GM18511 (cell line): ENCODE data around the gene KDELR1.
A peak's percentile ranks its signal among the peaks of the same experiment; 100 is the strongest.

Experiments
- ATAC-seq: cut with Tn5 transposase; IDR thresholded peaks from one replicate; pipeline ENCODE4 v1.9.1; 2021; ENCODE audit warnings: mild to moderate bottlenecking, moderate library complexity; ENCODE audit not compliant: unreplicated experiment

The KDELR1 gene

DNA sequence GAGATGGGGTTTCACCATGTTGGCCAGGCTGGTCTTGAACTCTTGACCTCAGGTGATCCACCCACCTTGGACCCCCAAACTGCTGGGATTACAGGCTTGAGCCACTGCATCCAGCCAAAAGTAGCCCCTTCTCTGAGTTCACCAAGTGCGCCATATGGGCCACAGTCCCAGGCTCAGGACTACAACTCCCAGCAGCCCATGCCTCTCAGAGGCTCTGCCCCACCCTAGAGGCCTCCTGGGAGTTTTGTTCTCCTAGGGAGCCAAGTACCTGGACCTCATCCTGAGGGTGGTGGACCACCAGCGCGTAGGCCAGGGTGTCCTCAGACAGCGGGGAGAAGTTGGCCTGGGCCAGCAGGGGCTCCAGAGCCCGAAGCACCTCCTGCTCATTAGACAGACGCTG, 46.5 kb downstream of the KDELR1 start:
- no peak for ATAC-seq

DNA sequence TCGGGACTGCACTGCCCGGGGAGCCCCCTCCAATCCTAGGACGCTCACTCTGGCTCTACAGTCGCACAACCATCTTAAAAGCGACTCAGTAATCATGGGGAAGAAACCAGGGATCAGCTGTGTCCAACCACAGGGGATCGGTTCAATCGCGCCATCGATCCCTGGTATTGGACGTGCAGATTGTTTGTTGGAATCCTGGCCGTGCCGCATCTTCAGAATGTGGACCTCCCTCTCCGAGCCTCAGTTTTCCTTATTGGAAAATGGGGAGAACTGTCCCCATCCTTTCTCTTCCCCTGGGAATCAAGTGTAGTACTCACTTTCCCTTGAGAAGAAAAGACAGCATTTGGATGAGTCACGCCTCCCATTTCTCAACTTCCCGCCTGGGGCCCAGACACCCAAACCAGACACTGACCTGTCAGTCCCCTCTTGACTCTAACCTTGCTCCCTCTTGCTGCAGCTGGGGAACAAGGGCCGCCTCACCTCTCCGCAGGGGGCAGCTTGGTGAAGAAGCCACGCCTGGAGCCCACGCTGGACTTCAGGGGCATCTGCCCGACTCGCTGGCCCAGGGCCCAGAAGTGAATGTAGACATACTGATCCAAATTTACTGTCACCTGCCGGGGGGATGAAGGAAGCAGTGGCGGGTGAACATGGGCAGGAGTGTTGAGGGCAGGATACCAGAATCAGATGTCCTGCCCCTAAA, 48.4 kb downstream of the KDELR1 start:
- no peak for ATAC-seq

DNA sequence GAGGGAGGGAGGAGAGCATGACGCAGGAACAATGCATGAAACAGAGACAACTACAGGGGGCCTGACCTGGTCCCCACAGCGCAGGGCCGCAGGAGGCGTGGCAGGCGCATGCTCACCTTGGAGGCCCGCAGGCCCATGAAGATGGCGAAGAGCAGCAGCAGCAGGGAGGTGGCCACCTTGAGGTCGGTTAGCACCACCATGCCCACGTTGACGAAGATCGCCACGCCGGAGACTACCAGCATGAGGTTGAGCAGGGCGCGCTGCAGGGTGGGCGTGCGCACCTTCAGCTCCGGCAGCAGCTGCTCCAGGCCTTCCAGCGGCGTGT, 49.0 kb downstream of the KDELR1 start:
- ATAC-seq: no peak

DNA sequence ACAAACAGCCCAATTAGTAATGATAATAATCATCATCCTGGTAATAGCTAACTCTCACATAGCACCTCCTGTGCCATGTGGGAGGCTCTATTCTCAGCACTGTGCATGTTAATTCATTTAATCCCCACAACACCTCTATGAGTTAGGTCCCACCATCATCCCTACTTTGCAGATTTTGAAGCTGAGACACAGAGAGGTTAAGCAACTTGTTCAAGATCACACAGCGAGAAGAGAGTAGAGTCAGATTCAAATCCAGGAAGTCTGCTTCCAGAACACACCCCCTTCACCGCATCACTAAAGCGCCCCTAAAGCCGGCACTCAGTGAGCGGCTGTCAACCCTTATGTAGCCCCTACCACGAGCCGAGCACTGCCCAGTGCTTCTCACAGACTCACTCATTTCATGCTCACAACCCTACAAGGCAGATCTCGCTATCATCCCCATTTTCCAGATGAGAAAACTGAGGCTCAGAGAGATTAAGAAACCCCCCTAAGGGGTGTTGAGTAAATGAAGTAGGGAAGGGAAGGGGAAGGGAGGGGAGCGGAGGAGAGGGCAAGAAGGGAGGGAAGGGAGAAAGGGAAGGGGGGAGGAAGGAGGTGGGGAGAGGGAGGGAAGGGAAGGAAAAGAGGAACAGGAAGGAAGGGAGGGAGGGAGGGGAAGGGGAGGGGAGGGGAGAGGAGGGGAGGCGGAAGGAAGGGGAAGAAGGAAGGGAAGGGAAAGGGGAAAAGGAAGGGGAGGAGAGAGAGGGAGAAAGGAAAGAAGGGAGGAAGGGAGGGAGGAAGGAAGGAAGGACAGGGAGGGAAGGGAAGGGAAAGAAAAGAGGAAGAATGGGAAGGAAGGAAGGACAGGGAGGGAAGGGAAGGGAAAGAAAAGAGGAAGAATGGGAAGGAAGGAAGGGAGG, 49.6 kb downstream of the KDELR1 start:
- no peak for ATAC-seq

DNA sequence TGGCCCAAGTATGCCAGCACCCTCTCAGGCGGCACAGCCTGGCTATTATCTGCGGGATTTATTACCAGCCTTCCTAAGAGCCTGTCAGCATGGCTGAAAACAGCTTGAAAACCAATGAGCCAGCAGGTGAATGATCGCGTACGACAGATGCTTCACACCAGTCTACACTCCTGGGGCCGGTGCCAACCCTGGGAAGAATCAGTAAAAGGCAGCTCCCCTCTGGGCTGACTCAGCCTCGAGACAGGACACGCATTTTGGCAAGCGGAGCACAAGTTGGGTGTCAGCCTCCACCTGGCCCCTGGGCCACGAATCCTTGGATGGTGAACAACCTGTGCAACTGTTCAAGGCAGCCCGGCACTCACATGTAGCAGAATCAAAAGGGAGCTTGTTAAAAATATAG, 50.4 kb downstream of the KDELR1 start:
- ATAC-seq: no peak

DNA sequence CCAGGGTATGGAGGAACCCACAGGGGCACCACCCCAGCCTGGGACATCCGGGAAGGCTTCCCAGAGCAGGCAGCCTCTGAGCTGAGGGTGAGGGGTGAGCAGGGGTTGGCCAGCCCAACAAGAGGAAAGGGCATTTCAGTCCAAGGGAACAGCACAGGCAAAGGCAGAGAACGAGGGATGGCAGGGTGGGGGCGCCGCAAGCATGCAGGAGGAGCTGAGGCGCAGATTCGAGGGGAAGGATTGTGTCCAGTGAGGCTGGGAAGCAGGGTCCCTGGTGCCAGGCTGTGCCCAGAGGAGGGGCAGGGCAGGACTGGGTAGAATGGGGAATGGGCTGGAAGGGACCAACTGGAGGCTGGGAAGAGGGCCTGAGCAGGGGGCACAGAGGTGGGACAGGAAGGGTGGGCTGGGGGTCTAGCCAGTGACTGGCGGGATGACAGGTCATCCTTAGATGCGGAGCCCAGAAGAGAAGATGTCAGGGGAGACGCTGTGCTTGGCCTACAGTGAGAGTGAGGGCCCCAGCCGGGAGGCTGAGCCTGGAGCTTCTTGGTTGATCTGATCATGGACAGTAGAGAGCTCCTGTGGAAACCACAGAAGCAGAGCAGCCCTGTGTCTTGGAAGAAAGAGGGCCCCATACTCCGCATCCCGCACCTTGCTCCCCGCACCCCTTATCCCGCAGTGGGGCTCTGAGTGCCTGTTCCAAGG, 52.4 kb downstream of the KDELR1 start:
- no peak for ATAC-seq

DNA sequence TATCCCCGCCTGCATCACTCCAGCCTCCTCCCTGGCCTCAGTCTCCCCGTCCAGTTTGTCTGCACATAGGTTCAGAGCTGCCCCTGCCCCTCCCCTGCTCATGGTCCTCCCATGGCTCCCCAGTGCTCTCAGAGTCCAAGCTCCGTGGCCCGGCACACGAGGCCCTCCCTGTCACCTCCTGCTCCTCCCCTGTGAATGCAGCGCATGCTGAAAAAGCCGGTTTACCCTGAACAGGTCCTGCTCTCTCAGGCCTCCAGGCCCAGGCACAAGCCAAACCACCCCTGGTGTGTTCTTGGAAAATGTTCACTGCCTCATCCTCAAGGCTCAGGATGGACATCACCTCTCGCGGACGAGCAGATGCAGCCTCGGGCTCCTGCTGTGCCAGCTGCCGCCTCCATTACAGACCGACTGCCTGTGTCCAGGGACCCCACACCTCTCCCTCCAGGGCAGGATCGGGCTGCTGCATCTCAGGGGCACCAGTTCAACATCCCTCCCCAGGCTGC, 53.0 kb downstream of the KDELR1 start:
- ATAC-seq: no peak

DNA sequence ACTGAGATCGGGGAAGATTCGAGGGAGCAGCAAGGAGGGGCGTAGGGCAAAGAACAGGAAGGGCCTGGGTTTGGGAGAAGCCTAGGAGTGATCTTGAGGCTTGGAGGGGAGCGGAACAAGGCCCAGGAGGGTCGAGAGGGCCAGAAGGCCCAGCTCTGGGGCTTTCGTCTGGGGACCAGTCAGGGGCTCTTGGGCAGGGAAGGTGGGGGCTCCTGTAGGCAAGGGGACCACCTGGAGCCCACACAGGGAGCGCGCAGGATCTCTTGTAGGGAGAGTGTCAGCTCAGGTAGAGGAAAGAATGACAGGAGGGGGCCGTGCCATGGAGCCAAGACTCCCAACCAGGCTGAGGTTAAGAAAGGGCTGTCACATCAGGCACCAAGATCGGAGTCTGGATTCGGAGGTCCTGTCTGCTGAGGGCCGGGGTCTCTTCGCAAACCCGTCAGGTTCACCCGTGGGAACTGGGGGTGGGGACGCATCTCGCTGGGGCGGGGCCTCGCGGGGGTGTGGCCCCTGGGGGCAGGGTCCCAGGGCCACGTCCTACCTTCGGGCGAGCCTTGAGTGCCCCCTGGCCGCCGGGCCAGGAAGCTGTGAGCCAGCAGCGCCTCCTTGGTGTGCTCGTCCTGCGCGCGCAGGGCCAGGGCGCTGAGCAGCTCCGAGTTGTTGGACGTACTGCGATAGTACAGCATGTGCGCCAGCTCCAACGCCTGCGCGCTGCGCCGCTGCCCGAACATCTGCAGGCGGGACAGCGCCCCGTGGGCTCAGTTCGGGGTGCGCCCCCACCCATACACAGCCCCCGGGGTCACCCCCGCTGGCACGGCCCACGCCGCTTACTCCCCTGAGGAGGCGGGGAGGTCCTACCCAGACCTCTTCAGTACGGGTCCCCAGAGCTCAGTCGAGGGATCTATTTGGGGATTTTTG, 57.6 kb downstream of the KDELR1 start:
- ATAC-seq: peak; percentile 55

DNA sequence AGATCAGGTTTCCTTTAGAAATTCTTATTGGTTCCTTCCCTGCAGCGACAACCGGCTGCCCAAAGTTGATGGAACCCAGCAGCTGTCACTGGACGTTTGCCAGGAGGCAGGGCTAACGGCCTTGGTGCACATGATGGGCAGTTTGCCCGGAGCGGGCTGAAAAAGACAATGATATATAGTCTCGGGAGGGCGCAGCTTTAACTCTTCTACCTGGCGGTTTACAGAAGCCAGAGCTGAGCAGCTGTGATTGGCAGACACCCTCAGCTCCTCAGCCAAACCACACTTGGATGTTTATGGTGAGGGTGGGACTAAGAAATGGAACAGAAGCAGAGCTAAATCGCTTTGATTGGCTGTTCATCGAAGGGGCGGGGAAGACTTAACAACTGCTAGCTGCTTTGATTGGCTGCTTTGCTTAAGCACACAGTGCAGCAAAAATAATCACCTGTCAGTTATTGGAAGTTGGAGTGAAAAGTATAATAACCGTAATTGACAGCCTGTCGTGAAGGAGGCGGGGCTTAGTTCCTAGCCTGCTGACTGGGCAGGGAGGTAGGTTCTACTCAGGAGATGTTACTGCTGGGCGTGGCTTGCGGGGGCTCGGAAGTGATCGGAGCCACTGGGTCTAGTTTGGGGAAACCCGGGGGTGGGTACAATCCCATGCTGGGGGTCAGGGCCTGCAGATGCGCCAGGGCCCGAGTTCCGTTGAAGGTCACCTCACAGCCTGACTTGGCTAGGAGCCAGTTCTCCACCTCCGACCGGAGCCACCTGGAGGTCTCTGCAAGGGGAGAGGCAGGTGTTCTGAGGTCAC, 58.5 kb downstream of the KDELR1 start:
- ATAC-seq: peak; percentile 65
